SK-N-SH (cell line): ENCODE measurements around the gene OTOR. TPM values are rescaled to one million over a fixed set of nuclear protein-coding genes. Genes with fewer than 3 reads are reported as not detected.

Source experiments
- CTCF ChIA-PET: fragments of 300-600, 350-600 bp; formaldehyde crosslinking; extraction: SDS; loops from one replicate; lab custom pipeline; 2021; lab: Yijun Ruan, JAX
- POLR2A ChIA-PET: fragments of 350-600 bp; sonication (Branson Sonifier 250); formaldehyde crosslinking; extraction: SDS; loops from one replicate; lab custom pipeline; 2020; ENCODE audit warnings: antibody characterized with exemption, inconsistent platforms; lab: Yijun Ruan, JAX
- DNase-seq: peaks from one replicate; pipeline ENCODE4 v3.0.0; 2012
- H2AFZ ChIP-seq: fragments of 200-600 bp; sonication (generic); 2 replicates; pipeline ENCODE4 v1.8.1; 2016; ENCODE audit warnings: antibody characterized with exemption, mild to moderate bottlenecking, low read depth
- H3F3A ChIP-seq: fragments of 200-600 bp; sonication (generic); replicated peaks from 2 replicates; pipeline ENCODE3; 2016; ENCODE audit warnings: antibody characterized with exemption, mild to moderate bottlenecking; ENCODE audit not compliant: insufficient read depth
- H3K27ac ChIP-seq, 2 experiments: fragments of 200-500 bp in 1 of 2; fragments of 200-600 bp in 1 of 2; sonication (Bioruptor generic) in 1 of 2; sonication (generic), shearing (Covaris generic) in 1 of 2; 2 replicates each; pipeline versions ENCODE4 v1.5.1 to v1.6.1; 2014 to 2016; ENCODE audit warnings: low read depth in 2 of 2, inconsistent platforms in 1 of 2, low read length in 1 of 2, mild to moderate bottlenecking in 1 of 2, mixed read lengths in 1 of 2
- H3K27me3 ChIP-seq: fragments of 200-600 bp; sonication (generic), shearing (Covaris generic); 2 replicates; pipeline ENCODE4 v1.6.1; 2016; ENCODE audit warnings: mixed run types; ENCODE audit not compliant: insufficient read depth
- H3K36me3 ChIP-seq, 2 experiments: fragments of 200-500 bp in 1 of 2; fragments of 200-600 bp in 1 of 2; sonication (Bioruptor generic) in 1 of 2; sonication (generic) in 1 of 2; replicated peaks in 1 of 2; 2 replicates each; pipeline versions ENCODE3 to v1.5.1; 2014 to 2016; ENCODE audit warnings: low read length in 1 of 2, mild to moderate bottlenecking in 1 of 2; ENCODE audit not compliant: insufficient read depth in 2 of 2, control insufficient read depth in 1 of 2
- H3K4me1 ChIP-seq, 2 experiments: fragments of 200-500 bp in 1 of 2; fragments of 200-600 bp in 1 of 2; sonication (Bioruptor generic) in 1 of 2; sonication (generic), shearing (Covaris generic) in 1 of 2; 2 replicates each; pipeline versions ENCODE4 v1.5.1 to v1.6.1; 2014 to 2016; ENCODE audit warnings: low read depth in 1 of 2, low read length in 1 of 2, mixed run types in 1 of 2; ENCODE audit not compliant: insufficient read depth in 2 of 2, control insufficient read depth in 1 of 2
- H3K4me2 ChIP-seq: fragments of 200-600 bp; sonication (generic), shearing (Covaris generic); 2 replicates; pipeline ENCODE4 v1.6.1; 2017; ENCODE audit warnings: mixed run types
- H3K4me3 ChIP-seq, 2 experiments: fragments of 200-500 bp in 1 of 2; fragments of 200-600 bp in 1 of 2; sonication (Bioruptor generic) in 1 of 2; sonication (generic), shearing (Covaris generic) in 1 of 2; 2 replicates each; pipeline versions ENCODE4 v1.5.1 to v1.8.1; 2014 to 2016; ENCODE audit warnings: low read depth in 2 of 2, inconsistent platforms in 1 of 2, low read length in 1 of 2, mild to moderate bottlenecking in 1 of 2, mixed read lengths in 1 of 2, moderate library complexity in 1 of 2
- H3K79me2 ChIP-seq: fragments of 200-600 bp; sonication (generic); 2 replicates; pipeline ENCODE4 v1.8.1; 2017; ENCODE audit warnings: mild to moderate bottlenecking; ENCODE audit not compliant: insufficient read depth
- H3K9ac ChIP-seq: fragments of 200-600 bp; sonication (generic); 2 replicates; pipeline ENCODE4 v1.6.1; 2017; ENCODE audit warnings: mixed run types
- H3K9me2 ChIP-seq: fragments of 200-600 bp; sonication (generic); 2 replicates; pipeline ENCODE4 v1.6.1; 2017; ENCODE audit warnings: mixed run types
- H3K9me3 ChIP-seq: fragments of 200-600 bp; sonication (generic); 2 replicates; pipeline ENCODE4 v1.6.1; 2017; ENCODE audit warnings: mixed run types, mild to moderate bottlenecking, moderate library complexity
- H4K20me1 ChIP-seq: fragments of 200-600 bp; sonication (generic); 2 replicates; pipeline ENCODE4 v1.6.1; 2017; ENCODE audit warnings: mild to moderate bottlenecking, mixed run types; ENCODE audit not compliant: insufficient read depth
- ELF1 ChIP-seq: IDR thresholded peaks from 2 replicates; pipeline ENCODE4 v1.4.0; 2012
- IRF3 ChIP-seq: fragments of 150-350 bp; IDR thresholded peaks from 2 replicates; pipeline ENCODE4 v1.6.1; 2016; ENCODE audit warnings: mild to moderate bottlenecking, low read depth, low read length
- MXI1 ChIP-seq: IDR thresholded peaks from 2 replicates; pipeline ENCODE4 v1.6.1; 2012; ENCODE audit warnings: mild to moderate bottlenecking, low read depth, low read length, improper control_type of control experiment
- NFIC ChIP-seq: IDR thresholded peaks from 2 replicates; pipeline ENCODE4 v1.4.0; 2012; ENCODE audit warnings: borderline replicate concordance
- RAD21 ChIP-seq: IDR thresholded peaks from 2 replicates; pipeline ENCODE4 v1.6.1; 2012; ENCODE audit warnings: mild to moderate bottlenecking, low read length
- RCOR1 ChIP-seq: fragments of 150-350 bp; IDR thresholded peaks from 2 replicates; pipeline ENCODE4 v1.6.1; 2017; ENCODE audit warnings: antibody characterized with exemption, low read length
- RFX5 ChIP-seq: IDR thresholded peaks from 2 replicates; pipeline ENCODE4 v1.6.1; 2012; ENCODE audit warnings: mild to moderate bottlenecking, improper control_type of control experiment, low read length
- RXRA ChIP-seq: IDR thresholded peaks from 2 replicates; pipeline ENCODE4 v1.4.0; 2012; ENCODE audit warnings: low read depth, mild to moderate bottlenecking, borderline replicate concordance
- SIN3A ChIP-seq: IDR thresholded peaks from 2 replicates; pipeline ENCODE4 v1.6.1; 2012; ENCODE audit warnings: low read depth, mild to moderate bottlenecking, low read length, moderate library complexity, borderline replicate concordance
- SMC3 ChIP-seq: IDR thresholded peaks from 2 replicates; pipeline ENCODE4 v1.6.1; 2012; ENCODE audit warnings: low read depth, low read length, improper control_type of control experiment
- TAF1 ChIP-seq: IDR thresholded peaks from 2 replicates; pipeline ENCODE4 v1.6.1; 2012; ENCODE audit warnings: low read depth, mild to moderate bottlenecking, low read length, moderate library complexity, borderline replicate concordance
- TCF12 ChIP-seq: IDR thresholded peaks from 2 replicates; pipeline ENCODE4 v1.4.0; 2012
- USF2 ChIP-seq: fragments of 150-350 bp; IDR thresholded peaks from 2 replicates; pipeline ENCODE4 v1.6.1; 2017; ENCODE audit warnings: antibody characterized with exemption, low read length, low read depth, borderline replicate concordance
- WGBS: methylation state at CpG from one replicate; pipeline ENCODE4 v1.1.6; 2017; ENCODE audit warnings: low lambda C conversion rate; 5-methylcytosine and 5-hydroxymethylcytosine counted together
- polyA plus RNA-seq, 3 experiments: library from polyadenylated mRNA; depleted of rRNA; stranded (reverse); fragments of >200 nt; gene quantifications; 2 replicates each; pipeline ENCODE4 v1.2.3, GENCODE V29; 2012

OTOR gene
- polyA plus RNA-seq, 1 of the 3 experiments (the other 2 are of a cell fraction) = not detected

- no peaks in the 10 kb centered on the region for H3K4me1 ChIP-seq
- H3K79me2 ChIP-seq = no peaks in the 10 kb centered on the region
- H3K27me3 ChIP-seq = no peaks in the 10 kb centered on the region; the same call in 1 of the 2 replicates
- H3K9ac ChIP-seq = no peak overlapping the region
- TF ChIP-seq RXRA (no peak), RFX5 (no peak), USF2 (no peak), IRF3 (no peak), RAD21 (no peak), MXI1 (no peak), TCF12 (no peak), ELF1 (no peak), NFIC (no peak), SMC3 (no peak), TAF1 (no peak)
- POLR2A ChIA-PET = no interaction called here
- H3K9me2 ChIP-seq = no peaks in the 10 kb centered on the region
- no peak overlapping the region for H3K27ac ChIP-seq
- CTCF ChIA-PET = interaction anchor here (1.5 kb wide), 1 partner anchor 15 kb away, joined by 4 read pairs; no protein-coding TSS in a partner anchor
- no peaks in the 10 kb centered on the region for H3K9me3 ChIP-seq
- no peak overlapping the region for H3K4me2 ChIP-seq
- no peak for DNase-seq
- H4K20me1 ChIP-seq = no peaks in the 10 kb centered on the region
- H3F3A ChIP-seq = no peaks in the 10 kb centered on the region
- no peak overlapping the region for H2AFZ ChIP-seq
- H3K4me3 ChIP-seq = no peak overlapping the region
- H3K36me3 ChIP-seq = no peaks in the 10 kb centered on the region
These were observed 35.1 kb upstream of the OTOR start for GRCh38 chr20:16713066-16713465.

- DNase-seq = no peak
- Histone ChIP-seq H3K79me2 (no peaks in the 10 kb centered on the region), H3K4me3 (no peak overlapping the region), H3K4me2 (no peak overlapping the region), H3F3A (no peaks in the 10 kb centered on the region), H3K9me3 (no peaks in the 10 kb centered on the region), H3K27ac (no peak overlapping the region), H3K9ac (no peak overlapping the region), H3K9me2 (no peaks in the 10 kb centered on the region), H4K20me1 (no peaks in the 10 kb centered on the region), H3K27me3 (no peaks in the 10 kb centered on the region; the same call in 1 of the 2 replicates), H2AFZ (no peak overlapping the region), H3K4me1 (no peaks in the 10 kb centered on the region), H3K36me3 (no peaks in the 10 kb centered on the region)
- TF ChIP-seq RCOR1 (no peak), RXRA (no peak), SIN3A (no peak), TAF1 (no peak)
- 29% methylated on average over 5 of the region's 5 CpGs for WGBS
- POLR2A ChIA-PET = interaction anchor here (0.9 kb wide), 1 partner anchor 24 kb away, joined by 3 read pairs; no protein-coding TSS in a partner anchor
- CTCF ChIA-PET = no interaction called here
These were observed 33.9 kb upstream of the OTOR start for GRCh38 chr20:16714242-16714641.
